Posterior cingulate gyrus (tissue), 11 donors: ENCODE data around the gene SLC39A11.

Experiments
- DNase-seq, 10 donors: peaks; one replicate each; pipeline versions ENCODE4 v3.0.0 to v3.0.0-alpha.2; 2020 to 2021; ENCODE audit warnings: mixed read lengths in 3 of 10
- intact Hi-C: fragments of 100-400 bp; cut with DNase I; formaldehyde crosslinking; loops from one replicate; pipeline ENCODE4 v1.15.1; 2023

The SLC39A11 gene

DNA sequence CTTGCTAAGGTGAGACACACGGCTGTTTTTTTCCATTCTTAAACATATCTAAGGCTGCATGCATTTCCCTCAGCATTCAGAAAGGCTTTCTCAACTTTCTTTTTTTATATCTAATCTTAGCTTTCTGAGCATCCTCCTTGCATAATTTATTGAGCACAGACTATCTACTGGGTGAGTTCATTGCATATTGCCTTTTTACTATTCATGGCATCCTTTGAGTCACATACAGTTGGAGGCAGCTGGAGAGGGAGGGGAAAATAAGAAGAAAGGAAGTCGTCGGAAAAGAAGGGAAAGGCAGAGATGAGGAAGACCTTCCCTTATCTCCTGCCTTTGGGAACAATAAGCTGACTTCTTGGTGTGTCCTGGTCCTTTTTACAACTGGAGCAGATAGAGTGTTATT, 468.3 kb downstream of the SLC39A11 start:
- intact Hi-C loops, result no loop called here
- no peak for DNase-seq

DNA sequence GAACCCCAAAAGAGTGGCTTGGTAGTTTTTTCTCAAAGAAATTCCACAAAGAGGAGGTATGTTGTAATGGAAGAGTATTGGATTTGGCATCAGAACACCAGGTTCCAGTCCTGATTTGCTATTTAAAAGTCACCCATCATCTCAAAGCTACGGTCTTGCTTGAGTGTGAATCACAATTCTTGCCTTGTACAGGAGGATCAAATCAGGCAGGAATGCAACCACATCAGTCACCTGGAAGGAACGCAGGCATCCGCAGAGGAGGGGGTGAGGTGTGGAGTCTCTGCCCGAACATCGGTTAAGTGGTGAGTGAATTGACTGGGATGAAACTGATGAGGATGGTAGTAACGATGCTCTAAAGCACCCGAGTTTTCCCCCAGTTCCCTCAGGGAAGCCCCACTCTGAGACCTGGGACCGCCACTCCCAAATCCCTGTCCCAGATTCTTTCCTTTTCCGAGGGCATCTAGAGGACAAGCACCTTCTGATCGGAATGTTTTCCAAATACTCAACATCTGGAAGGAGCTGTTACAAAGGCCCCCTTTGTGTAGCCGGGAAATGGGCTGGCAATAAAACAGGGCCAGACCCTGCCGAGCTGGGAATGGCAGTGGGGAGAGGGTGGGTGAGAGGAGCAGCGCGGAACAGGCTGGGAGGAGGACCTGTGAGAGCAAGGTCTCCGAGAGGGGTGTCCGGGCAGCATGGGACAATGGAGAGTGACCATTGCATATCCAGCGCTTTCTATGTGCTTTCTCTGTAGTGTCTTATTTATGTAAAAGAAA, 469.6 kb downstream of the SLC39A11 start:
- intact Hi-C loops, result no loop called here
- DNase-seq, result no peak

DNA sequence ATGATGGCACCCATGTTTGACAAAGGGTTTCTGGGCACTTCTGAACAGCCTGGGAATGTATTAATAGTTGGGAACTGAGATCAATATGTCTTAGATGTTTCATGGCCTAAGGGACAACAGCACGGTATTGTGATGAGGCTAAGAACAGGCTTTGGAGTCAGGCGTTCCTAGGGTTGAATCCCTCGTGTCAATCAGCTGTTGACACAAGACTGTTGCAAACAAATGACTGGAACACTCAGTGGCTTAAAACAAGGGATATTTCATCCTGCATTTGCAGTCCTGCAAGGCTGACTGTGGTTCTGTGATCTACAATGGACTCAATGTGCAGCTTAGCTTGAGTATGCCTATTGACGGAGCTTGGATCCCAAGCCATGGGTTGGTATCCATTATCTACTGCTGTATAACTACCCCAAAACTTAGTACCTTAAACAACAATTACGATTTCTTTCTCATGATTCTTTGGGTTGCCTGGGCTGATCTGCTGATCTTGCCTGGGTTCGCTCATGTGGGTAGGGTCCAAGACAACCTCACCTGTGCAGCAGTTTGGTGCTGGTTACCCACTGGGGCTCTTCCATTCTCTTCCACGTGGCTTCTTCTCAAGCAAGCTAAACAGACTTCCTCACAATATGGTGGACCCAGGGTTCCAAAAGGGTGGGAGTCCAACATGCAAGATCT, 472.4 kb downstream of the SLC39A11 start:
- DNase-seq, result no peak
- intact Hi-C loops, result no loop called here

DNA sequence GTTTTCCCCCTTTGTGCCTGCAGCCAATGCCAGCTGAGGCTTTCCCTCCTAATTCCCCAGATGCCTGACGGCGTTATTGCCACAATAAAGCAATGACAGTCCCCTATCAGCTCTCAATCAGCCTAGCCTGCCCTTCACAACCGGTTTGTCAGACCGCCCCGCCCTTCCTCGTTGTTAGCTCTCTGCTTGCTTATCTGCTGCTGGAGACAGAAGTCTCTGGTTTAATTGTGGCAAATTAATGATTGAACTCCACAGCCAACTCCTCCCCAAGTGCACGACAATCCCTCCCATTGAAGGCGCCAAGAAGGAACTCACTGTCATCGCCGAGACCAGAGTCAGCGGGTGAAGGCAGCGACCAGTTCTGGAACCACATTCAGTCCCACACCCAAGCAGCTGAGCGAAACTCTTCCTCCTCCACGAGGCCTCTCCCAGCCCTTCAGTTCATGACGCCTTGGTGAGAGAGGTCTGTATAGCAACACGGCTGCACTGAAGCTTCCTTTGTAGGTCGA, 474.4 kb downstream of the SLC39A11 start:
- intact Hi-C loops, result no loop called here
- no peak for DNase-seq

DNA sequence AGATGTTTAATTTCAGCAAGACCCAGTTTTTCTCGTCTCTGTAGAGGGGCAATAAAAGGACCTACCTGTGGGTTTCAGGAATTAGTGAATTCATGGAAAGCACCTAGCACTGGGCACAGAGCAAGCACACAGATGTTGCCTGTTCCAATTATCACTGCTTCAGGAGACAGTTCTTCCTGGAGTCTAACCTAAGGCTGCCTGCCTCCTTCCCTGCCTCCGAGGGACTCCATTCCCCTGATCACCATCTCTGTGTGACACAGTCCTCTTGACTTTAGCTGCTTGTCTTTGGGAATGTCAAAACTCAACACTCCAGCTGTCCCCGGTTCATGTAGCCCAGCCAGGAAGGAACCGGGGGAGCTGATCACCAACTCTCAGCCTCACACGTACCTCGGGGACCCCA, 474.9 kb downstream of the SLC39A11 start:
- intact Hi-C loops, result no loop called here
- DNase-seq, result no peak

DNA sequence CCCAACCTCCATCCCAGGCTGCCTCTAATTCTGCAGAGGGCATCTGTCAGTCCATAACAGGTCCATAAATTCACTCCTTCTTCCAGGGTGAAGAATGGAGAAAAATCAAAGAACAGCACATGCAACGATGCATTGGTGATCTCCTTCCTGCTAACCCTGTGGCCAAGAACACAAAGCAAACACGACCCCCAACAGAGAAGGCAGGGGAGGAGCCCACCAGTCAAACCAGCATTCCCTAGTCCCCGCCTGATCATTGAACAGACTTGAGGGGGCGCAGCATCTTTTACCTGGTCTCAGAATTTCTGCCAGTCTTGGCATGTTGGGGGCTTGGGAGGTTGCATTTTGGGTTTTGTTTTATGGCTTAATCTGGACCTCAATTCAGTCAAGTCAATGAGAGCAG, 476.0 kb downstream of the SLC39A11 start:
- intact Hi-C loops, result no loop called here
- no peak for DNase-seq

DNA sequence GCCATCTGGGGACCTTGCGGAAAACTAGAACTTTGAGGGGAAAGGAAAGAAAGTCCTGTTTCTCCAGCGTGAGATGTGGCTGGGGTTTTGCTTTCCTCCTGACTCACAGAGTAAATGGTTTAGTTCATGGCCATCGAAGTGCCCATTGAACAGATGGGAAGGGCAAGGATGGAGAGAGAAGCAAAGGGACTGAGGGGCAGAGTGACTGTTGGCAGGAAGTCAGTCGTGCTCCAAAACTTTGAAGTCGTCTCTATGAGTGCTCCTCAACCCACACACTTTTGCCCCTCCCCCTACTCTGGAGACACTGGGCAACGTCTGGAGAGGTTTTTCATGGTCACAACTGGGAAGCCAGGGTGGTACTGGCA, 476.9 kb downstream of the SLC39A11 start:
- intact Hi-C loops, result no loop called here
- no peak for DNase-seq

DNA sequence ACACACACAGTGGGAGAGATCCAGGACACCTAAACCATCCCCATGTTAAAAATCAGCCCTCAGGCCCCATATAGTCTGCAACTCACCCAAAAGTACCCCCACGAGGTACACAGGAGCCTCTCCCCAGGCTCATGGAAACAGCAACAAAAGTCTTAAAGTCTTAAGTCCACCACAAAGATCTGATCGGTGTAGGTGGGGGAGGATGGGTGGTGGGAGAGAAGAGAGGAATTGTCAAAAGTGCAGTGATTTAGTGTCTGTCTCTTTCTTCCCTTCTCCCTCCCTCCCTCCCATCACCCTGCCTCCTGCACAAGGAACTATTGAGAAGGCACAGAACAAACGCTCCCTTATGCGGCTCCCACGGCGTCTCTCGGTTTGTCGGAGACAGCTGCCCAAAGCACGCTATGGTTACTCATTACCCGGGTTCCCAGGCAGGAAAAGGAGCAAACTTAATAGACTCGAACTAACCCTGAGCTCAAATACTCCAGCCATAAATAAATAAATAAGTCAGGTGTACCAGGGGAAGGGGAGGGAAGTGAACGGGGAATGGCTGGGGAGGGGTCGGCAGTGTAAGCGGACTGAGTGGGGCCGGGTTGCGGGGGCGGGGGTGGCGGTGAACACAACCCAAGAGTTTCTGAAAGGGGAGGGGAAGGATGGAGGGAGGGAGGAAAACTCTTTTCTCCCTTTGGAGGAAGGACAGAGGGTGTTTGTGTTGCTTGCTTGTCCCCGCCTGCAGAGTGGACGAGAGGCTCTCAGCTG, 477.4 kb downstream of the SLC39A11 start:
- peak; percentile 54 to 96 (median 76) for DNase-seq
- intact Hi-C loops, result no loop called here

DNA sequence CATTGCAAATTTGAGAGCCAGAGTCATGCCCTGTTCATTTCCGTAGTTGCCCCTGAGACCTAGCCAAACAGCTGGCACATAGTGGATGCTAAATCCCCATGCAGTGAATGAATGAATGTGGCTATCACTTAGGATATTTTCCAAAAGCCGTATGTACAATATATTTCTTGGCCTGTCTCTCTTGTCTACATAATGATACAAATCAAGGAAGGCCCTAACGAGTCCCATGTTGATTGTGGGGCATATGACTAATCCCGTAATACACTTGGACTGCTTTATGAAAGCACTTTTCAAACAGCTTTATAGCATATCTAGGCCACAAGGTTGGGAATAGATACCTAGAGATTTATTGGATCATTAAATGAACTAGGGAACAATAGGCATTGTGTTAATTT, 478.0 kb downstream of the SLC39A11 start:
- intact Hi-C loops, result no loop called here
- DNase-seq, result no peak

DNA sequence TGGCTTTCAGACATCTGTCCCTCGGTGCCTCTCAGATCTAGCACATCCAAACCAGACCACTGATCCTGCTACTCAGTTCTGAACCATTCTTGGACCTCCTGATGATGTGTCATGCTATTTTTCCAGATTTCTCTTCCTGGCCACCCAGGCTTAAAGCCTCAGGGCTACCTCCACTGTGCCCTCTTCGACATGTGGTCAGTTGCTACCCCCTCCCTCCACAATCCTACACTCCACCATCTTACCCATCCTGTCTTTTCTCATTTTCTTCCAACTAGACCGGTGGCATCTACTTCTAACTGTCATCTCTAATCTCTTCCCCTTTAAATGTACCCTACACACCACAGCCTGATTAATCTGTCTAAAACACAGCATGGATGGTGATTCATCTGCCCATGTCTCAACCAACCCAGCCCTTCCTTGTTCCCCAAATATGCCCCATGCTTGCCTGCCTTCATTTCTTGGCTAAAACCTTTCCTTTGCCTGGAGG, 478.6 kb downstream of the SLC39A11 start:
- intact Hi-C loops, result no loop called here
- no peak for DNase-seq

DNA sequence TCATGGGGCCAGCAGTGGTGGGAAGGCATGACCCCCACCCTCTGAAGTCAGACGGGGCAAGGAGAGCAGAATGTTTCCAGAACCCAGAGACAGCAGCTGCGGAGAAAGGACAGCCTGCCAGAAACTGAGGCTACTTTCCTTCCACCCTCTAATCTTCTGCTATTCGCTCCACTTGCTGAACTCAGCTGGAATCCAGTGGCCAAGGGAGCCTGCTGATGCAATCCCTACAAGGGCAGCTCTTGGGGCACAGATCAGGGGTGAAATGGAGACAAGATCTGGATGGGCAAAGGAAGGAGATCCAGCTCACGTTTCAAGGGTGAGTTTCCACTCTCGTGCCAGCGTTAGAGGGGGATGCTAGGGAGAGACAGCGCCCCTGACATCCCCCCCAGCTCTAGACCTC, 479.1 kb downstream of the SLC39A11 start:
- no peak for DNase-seq
- intact Hi-C loops, result no loop called here

DNA sequence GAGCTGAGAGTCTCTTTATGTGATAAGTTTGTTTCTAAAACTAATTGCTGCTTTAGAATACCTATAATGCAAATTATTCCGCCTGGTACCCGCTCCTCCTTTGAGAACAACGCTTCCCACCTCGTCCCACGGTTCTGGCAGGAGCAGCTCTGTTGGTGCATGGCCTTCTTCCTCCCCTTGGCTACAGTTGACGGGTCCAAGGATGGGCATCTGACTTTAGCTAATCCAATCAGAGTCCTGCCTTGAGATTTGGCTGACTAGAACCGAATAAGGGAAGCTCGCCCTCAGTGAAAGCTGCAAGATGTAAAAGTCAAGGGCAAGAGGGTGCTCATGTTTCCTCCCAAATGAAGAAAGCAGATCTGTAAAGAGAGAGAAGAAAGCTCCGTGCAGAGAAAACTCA, 481.3 kb downstream of the SLC39A11 start:
- intact Hi-C loops, result no loop called here
- DNase-seq, result no peak

DNA sequence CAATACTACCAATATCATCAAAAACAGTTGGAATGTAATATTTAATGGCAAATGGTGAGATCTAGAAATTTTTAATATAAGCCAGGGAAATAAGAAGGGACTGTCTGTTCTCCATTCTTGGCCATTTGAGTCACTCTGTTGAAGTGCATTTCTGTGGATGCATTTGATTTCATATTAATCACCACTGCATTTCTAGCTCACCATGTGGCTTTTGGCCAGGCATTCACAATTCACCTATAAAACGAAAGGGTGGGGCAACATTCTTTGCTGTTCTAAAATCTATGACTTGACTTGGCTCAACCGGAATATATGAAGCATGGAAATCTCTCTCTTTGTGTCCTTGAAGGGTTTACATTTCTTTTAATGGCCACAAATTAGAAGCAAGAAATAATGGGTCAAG, 483.0 kb downstream of the SLC39A11 start:
- DNase-seq, result no peak
- intact Hi-C loops, result no loop called here

DNA sequence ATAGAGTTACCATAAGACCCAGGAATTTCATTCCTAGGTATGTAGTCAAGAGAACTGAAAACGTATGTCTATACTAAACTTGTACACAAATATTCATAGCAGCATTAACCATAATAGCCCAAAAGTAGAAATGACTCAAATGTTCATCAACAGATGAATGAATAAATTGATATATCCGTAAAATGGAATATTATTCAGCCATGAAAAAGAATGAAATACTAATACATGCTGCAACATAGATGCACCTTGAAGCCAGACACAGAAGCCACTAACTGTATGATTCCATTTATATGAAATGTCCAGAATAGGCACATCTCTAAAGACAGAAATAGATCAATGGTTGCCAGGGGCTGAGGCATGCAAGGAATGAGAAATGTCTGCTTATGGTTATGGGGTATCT, 484.1 kb downstream of the SLC39A11 start:
- no peak for DNase-seq
- intact Hi-C loops, result no loop called here

DNA sequence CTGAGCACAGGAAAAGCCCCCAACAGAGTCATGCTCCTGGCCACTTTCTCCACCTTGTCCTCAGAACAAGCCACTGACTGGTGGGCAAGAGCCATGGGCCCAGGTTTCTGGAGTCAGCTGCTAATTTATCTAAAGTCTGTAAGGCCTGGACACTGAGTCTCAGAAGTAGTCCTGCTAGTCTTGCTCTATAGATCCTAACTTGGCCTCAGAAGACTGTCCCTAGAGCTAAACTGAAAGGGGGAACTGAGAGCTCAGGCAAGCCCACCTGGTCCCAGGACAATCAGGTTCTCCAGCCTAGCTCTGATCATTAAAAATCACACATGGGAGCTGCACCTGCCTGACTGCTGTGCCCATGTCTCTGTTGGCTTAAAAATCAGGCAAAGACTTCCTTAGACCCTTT, 485.8 kb downstream of the SLC39A11 start:
- no peak for DNase-seq
- intact Hi-C loops, result no loop called here

DNA sequence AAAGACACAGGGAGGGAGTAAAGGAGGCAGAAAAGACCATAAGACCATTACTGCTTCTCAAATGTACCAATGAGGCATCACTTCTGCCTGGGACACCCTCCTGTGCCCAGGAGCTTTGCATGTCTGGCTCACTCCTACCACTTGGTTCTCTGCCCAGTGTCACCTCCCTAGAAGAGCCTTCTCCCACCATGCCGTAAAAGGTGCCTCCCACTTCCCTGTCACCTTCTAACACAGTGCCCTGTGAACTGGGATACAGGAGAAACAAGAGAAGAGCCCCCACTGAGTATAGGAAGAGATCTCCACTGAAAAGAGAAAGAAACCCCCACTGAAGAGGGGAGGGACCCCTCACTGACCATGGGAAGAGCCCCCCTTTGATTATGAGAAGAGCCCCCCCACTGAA, 486.9 kb downstream of the SLC39A11 start:
- DNase-seq, result no peak
- intact Hi-C loops, result no loop called here

DNA sequence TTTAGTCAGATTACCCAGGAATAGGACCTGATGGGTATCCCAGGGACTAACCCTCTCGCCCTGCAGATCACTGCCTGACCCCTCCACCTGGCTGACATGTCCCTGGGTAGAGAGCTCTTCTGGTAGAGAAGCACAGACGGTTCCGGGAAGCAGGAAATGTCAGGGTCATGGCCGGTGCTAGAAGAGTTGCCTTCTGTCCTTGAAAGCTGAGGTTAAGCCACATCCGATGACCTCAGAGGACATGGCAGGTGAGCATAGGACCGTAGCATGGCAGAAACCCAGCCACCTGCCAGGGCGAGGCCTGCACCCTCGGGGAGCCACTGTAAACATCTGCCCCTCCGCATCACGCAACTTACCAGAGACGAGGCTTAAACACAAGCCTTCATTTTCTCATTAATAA, 488.0 kb downstream of the SLC39A11 start:
- no peak for DNase-seq

DNA sequence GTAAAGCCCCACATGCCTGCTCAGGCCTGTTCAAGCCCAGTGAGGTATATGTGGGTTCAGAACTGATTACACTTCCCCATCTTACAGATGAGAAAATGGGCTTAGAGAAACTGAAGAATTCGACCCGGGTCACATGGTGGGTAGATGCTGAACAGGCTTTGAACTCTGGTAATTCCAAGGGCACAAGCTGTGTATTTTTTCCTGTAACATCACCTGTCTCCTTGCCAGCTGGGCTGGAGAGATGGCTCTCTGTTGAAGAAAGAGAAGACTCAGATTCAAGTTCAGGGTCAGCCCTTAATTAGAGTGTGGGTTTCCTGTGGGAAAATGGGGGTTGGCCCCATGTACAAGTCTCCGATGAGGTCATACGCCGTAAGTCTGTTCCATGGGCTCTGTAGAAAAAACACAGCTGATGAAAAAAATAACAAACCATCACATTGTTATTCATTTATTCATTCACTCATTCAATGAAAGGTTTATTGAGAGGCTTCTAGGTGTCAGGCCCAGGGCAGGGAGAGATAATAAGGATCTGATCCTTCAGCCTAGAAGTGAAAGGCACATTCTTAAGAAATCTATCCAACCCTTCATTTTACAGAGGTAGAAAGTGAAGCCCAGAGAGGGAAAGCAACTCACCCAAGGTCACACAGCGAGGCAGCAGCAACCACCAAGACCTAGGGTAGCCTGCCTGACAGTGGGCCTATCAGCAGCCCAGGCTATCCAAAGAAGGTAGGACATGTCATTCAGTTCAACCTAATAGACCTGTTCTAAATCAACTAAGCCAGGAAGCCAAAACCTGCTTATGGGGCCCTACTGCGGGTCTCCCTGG, 488.9 kb downstream of the SLC39A11 start:
- intact Hi-C loops, result no loop called here
- no peak for DNase-seq

More for the DNA sequence above, 488.0 kb downstream of the SLC39A11 start:
- intact Hi-C loops, result no loop called here

DNA sequence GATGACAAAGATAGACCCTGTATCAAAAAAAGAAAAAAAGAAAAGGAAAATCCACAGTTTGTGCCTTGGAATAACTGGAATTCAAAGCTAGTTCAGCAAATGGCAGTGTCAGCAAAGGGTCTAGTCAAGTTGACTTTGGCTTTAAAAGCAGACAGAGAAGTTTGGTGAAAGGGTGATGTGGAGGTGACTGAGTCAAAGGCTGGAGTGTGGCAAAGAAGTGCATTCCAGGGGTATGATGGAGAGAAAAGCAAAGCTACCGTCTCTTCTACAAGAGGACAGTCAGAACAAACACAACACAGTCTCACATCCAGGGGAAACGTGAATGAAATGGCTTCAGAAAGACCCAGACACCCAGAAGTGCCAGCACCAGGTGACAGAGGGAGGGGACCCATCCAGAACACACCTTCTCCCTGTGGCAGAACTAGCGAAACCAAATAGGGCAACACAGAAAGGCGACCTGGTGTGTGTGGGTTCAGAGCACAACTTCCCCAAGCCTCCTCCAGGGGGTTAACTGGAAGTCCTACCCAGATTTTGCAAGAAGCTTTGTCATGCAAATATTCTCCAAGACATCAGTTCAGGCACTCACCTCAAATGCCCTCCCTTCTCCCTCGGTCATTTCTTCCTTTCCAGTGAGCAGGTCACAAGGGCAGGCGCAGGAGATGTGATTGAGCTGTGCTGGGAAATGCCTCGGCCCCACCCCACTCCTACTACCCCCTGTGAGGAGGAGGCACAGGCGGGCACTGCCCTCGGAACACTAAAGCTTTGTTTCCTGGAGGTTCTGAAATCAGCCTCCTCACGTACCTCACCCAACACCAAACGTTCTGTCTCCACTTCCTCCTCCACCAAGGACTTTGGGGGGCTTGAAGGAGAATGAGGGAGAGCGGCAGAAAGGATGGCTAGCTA, 489.7 kb downstream of the SLC39A11 start:
- no peak for DNase-seq
- intact Hi-C loops, result no loop called here
